IMR-90 (cell line): Measurements from ENCODE around the gene MAST1. TPM values are rescaled to one million over a fixed set of nuclear protein-coding genes. Genes with fewer than 3 reads are reported as not detected.

Experiments used
- ATAC-seq: fragments of 200-7000 bp; cut with Tn5 transposase; 2 replicates; pipeline ENCODE4 v1.9.1; 2020; ENCODE audit warnings: low read depth, mild to moderate bottlenecking, moderate library complexity
- BruUV-seq: library from RNA; stranded (reverse); fragments of 400-500 nt; replicated peaks from 2 replicates; lab custom pipeline; 2021; lab: Mats Ljungman, UMichigan
- CTCF ChIA-PET: fragments of 300-600 bp; formaldehyde crosslinking; extraction: SDS; loops from one replicate; lab custom pipeline; 2021; ENCODE audit warnings: antibody characterized with exemption; lab: Yijun Ruan, JAX
- POLR2A ChIA-PET: fragments of 300-600 bp; sonication (Branson Sonifier 250); formaldehyde crosslinking; loops from one replicate; lab custom pipeline; 2022; ENCODE audit warnings: antibody characterized with exemption; ENCODE audit not compliant: unreplicated experiment; lab: Charles Lee
- DNase-seq: peaks from one replicate; pipeline ENCODE4 v3.0.0; 2013
- H2AFZ ChIP-seq: replicated peaks from 2 replicates; pipeline ENCODE3; 2013; ENCODE audit warnings: low read length, mild to moderate bottlenecking; ENCODE audit not compliant: poor library complexity
- H2AK5ac ChIP-seq: 2 replicates; pipeline ENCODE4 v1.6.1; 2013; ENCODE audit warnings: low read depth, low read length, inconsistent platforms
- H2AK9ac ChIP-seq: replicated peaks from 2 replicates; pipeline ENCODE3; 2013; ENCODE audit warnings: mild to moderate bottlenecking, low read depth, low read length, moderate library complexity; ENCODE audit not compliant: poor library complexity
- H2BK120ac ChIP-seq: 2 replicates; pipeline ENCODE4 v1.6.1; 2013; ENCODE audit warnings: low read depth, low read length, inconsistent platforms
- H2BK15ac ChIP-seq: 3 replicates; pipeline ENCODE4 v1.6.1; 2013; ENCODE audit warnings: low read depth, low read length, inconsistent platforms
- H2BK20ac ChIP-seq: 2 replicates; pipeline ENCODE4 v1.6.1; 2013; ENCODE audit warnings: low read depth, mild to moderate bottlenecking, inconsistent platforms, low read length, moderate library complexity
- H2BK5ac ChIP-seq: 2 replicates; pipeline ENCODE4 v1.6.1; 2013; ENCODE audit warnings: mild to moderate bottlenecking, low read depth, low read length, inconsistent platforms; ENCODE audit not compliant: poor library complexity, severe bottlenecking
- H3K14ac ChIP-seq: replicated peaks from 2 replicates; pipeline ENCODE4 v1.6.1; 2013; ENCODE audit warnings: low read depth, low read length, inconsistent platforms
- H3K18ac ChIP-seq: 2 replicates; pipeline ENCODE4 v1.6.1; 2013; ENCODE audit warnings: low read depth, low read length, control low read depth
- H3K23ac ChIP-seq: 2 replicates; pipeline ENCODE4 v1.6.1; 2013; ENCODE audit warnings: low read depth, low read length, inconsistent platforms
- H3K27ac ChIP-seq: 2 replicates; pipeline ENCODE4 v1.5.1; 2013; ENCODE audit warnings: mild to moderate bottlenecking, control low read depth, low read length; ENCODE audit not compliant: insufficient read depth
- H3K27me3 ChIP-seq: 2 replicates; pipeline ENCODE4 v1.6.1; 2013; ENCODE audit warnings: low read length; ENCODE audit not compliant: control insufficient read depth, insufficient read depth
- H3K36me3 ChIP-seq: 2 replicates; pipeline ENCODE4 v1.6.1; 2013; ENCODE audit warnings: low read length, mixed read lengths; ENCODE audit not compliant: control insufficient read depth, insufficient read depth
- H3K4ac ChIP-seq: 2 replicates; pipeline ENCODE4 v1.6.1; 2013; ENCODE audit warnings: low read depth, low read length, inconsistent platforms
- H3K4me1 ChIP-seq: 2 replicates; pipeline ENCODE4 v1.6.1; 2013; ENCODE audit warnings: low read length, mixed read lengths; ENCODE audit not compliant: control insufficient read depth, insufficient read depth
- H3K4me2 ChIP-seq: 2 replicates; pipeline ENCODE4 v1.6.1; 2013; ENCODE audit warnings: low read depth, mild to moderate bottlenecking, control low read depth, low read length, moderate library complexity
- H3K4me3 ChIP-seq: 2 replicates; pipeline ENCODE4 v1.5.1; 2013; ENCODE audit warnings: low read depth, mild to moderate bottlenecking, control low read depth, low read length, moderate library complexity; ENCODE audit not compliant: insufficient read depth
- H3K56ac ChIP-seq: 2 replicates; pipeline ENCODE4 v1.6.1; 2013; ENCODE audit warnings: low read length, inconsistent platforms; ENCODE audit not compliant: insufficient read depth; ENCODE audit errors: extremely low read depth
- H3K79me1 ChIP-seq, 2 experiments: 2 replicates each; pipeline ENCODE4 v1.6.1; 2013; ENCODE audit warnings: low read length in 2 of 2, inconsistent platforms in 1 of 2, low read depth in 1 of 2
- H3K9ac ChIP-seq: 2 replicates; pipeline ENCODE4 v1.6.1; 2013; ENCODE audit warnings: low read depth, low read length, control low read depth
- H3K9me1 ChIP-seq: 2 replicates; pipeline ENCODE4 v1.6.1; 2013; ENCODE audit warnings: low read length, inconsistent platforms; ENCODE audit not compliant: insufficient read depth
- H3K9me3 ChIP-seq: 2 replicates; pipeline ENCODE4 v1.6.1; 2013; ENCODE audit warnings: low read length; ENCODE audit not compliant: control insufficient read depth, insufficient read depth
- H4K20me1 ChIP-seq: 2 replicates; pipeline ENCODE4 v1.6.1; 2013; ENCODE audit warnings: low read length, inconsistent platforms; ENCODE audit not compliant: insufficient read depth
- H4K5ac ChIP-seq: 2 replicates; pipeline ENCODE4 v1.6.1; 2013; ENCODE audit warnings: mild to moderate bottlenecking, low read depth, low read length, control low read depth
- H4K8ac ChIP-seq, 2 experiments: 2 replicates each; pipeline ENCODE4 v1.6.1; 2013; ENCODE audit warnings: low read depth in 2 of 2, low read length in 2 of 2, control low read depth in 1 of 2, inconsistent platforms in 1 of 2
- H4K91ac ChIP-seq: 2 replicates; pipeline ENCODE4 v1.6.1; 2013; ENCODE audit warnings: low read depth, low read length, inconsistent platforms; ENCODE audit not compliant: insufficient read depth
- BHLHE40 ChIP-seq: fragments of 150-350 bp; IDR thresholded peaks from 2 replicates; pipeline ENCODE4 v1.6.1; 2016; ENCODE audit warnings: mild to moderate bottlenecking, low read depth, low read length
- CEBPB ChIP-seq: IDR thresholded peaks from 2 replicates; pipeline ENCODE4 v1.6.1; 2012; ENCODE audit warnings: low read depth, low read length, improper control_type of control experiment
- CHD1 ChIP-seq: IDR thresholded peaks from 2 replicates; pipeline ENCODE4 v1.6.1; 2012; ENCODE audit warnings: low read depth, low read length, improper control_type of control experiment
- FOS ChIP-seq: fragments of 150-350 bp; IDR thresholded peaks from 2 replicates; pipeline ENCODE4 v1.6.1; 2016; ENCODE audit warnings: low read depth, low read length
- MAZ ChIP-seq: IDR thresholded peaks from 2 replicates; pipeline ENCODE4 v1.6.1; 2012; ENCODE audit warnings: low read depth, mild to moderate bottlenecking, low read length, improper control_type of control experiment, moderate library complexity, borderline replicate concordance
- MXI1 ChIP-seq: IDR thresholded peaks from 2 replicates; pipeline ENCODE4 v1.6.1; 2012; ENCODE audit warnings: low read depth, mild to moderate bottlenecking, low read length, moderate library complexity, borderline replicate concordance
- NFE2L2 ChIP-seq: fragments of 150-350 bp; IDR thresholded peaks from 2 replicates; pipeline ENCODE4 v1.6.1; 2016; ENCODE audit warnings: low read depth, mild to moderate bottlenecking, low read length
- POLR2A ChIP-seq: IDR thresholded peaks from 2 replicates; pipeline ENCODE4 v1.6.1; 2012; ENCODE audit warnings: mild to moderate bottlenecking, low read depth, low read length
- RCOR1 ChIP-seq: IDR thresholded peaks from 2 replicates; pipeline ENCODE4 v1.6.1; 2012; ENCODE audit warnings: mild to moderate bottlenecking, low read length, improper control_type of control experiment; ENCODE audit not compliant: insufficient replicate concordance
- RFX5 ChIP-seq: IDR thresholded peaks from 2 replicates; pipeline ENCODE4 v1.8.0; 2012; ENCODE audit warnings: low read depth, mild to moderate bottlenecking, low read length, moderate library complexity
- SMC3 ChIP-seq: fragments of 150-350 bp; IDR thresholded peaks from 2 replicates; pipeline ENCODE4 v1.6.1; 2016; ENCODE audit warnings: low read depth, mild to moderate bottlenecking, antibody characterized with exemption, low read length, moderate library complexity
- WGBS, 2 experiments: methylation state at CpG; one replicate each; pipeline versions ENCODE4 v1.1.5 to v1.1.7; 2013; ENCODE audit warnings: missing lambda C conversion rate in 2 of 2; ENCODE audit not compliant: insufficient read length in 1 of 2; ENCODE audit errors: extremely low coverage in 2 of 2; 5-methylcytosine and 5-hydroxymethylcytosine counted together
- dilution Hi-C: fragments of 300-500 bp; cut with HindIII; formaldehyde crosslinking; loops from one replicate; pipeline ENCODE4 v1.14.3; 2018; ENCODE audit warnings: low sequenced_read_pairs; ENCODE audit not compliant: unreplicated experiment
- in situ Hi-C: fragments of 300-500 bp; cut with MboI; formaldehyde crosslinking; loops from 3 replicates; pipeline ENCODE4 v1.14.3; 2019; ENCODE audit warnings: low sequenced_read_pairs, inconsistent platforms, mixed read lengths
- intact Hi-C: fragments of 100-400 bp; cut with micrococcal nuclease; formaldehyde crosslinking; loops from 2 replicates; pipeline ENCODE4 v1.10.0; 2022
- polyA plus RNA-seq, 3 experiments: library from polyadenylated mRNA; depleted of rRNA; stranded (reverse); fragments of >200 nt; gene quantifications; 2 replicates each; pipeline ENCODE4 v1.2.3, GENCODE V29; 2012; ENCODE audit warnings: low replicate concordance in 1 of 3
- total RNA-seq: library from RNA; depleted of rRNA; stranded (reverse); fragments of >200 nt; gene quantifications from 2 replicates; pipeline ENCODE4 v1.2.3, GENCODE V29; 2012
- TF ChIP-seq, protein P1 (sequence below): fragments of 150-350 bp; IDR thresholded peaks from 2 replicates; pipeline ENCODE4 v1.6.1; 2016; ENCODE audit warnings: low read depth, mild to moderate bottlenecking, low read length, moderate library complexity, borderline replicate concordance
- TF ChIP-seq, protein P2 (sequence below): fragments of 150-350 bp; IDR thresholded peaks from 2 replicates; pipeline ENCODE4 v1.6.1; 2017; ENCODE audit warnings: mild to moderate bottlenecking, antibody characterized with exemption, low read length, low read depth

Gene MAST1
- total and polyA plus RNA-seq, 2 of the 4 experiments (the other 2 are of a cell fraction): 0.56 to 1.1 TPM

DNA sequence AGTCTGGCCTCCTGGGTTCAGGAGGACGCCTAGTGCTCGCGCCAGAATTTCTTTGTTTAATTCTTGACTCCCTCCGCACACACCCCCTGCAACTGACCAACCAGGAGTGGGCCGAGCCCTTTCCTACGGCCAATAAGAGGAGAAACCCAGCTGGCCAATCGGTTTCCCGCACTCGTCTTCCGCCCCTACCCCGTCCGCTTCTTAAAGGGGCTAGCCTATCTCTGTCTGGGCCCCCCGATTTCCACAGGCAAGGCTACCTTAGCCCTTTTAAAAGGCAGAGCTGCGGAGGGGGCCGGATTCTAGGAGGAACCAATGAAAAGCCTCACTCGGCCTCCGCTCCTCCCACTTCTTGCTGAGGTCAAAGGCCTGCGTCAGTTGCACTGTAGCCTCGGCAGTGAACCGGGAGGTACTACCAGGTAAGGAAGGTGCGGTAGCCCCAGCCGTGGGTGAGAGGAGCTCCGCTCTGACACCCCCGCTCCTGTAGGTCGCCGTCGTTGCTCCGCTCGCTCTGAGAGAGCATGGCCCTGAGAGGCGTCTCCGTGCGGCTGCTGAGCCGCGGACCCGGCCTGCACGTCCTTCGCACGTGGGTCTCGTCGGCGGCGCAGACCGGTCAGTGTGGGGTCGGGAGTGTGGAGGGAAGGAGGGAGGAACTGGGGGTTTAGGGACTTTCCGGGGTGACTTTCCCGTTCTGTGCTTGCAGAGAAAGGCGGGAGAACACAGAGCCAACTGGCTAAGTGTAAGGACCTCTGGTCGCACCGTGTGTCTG, 52.7 kb downstream of the MAST1 start, which contains the start of gene GCDH (continued):
- TF ChIP-seq RFX5 (no peak), FOS (no peak)

DNA sequence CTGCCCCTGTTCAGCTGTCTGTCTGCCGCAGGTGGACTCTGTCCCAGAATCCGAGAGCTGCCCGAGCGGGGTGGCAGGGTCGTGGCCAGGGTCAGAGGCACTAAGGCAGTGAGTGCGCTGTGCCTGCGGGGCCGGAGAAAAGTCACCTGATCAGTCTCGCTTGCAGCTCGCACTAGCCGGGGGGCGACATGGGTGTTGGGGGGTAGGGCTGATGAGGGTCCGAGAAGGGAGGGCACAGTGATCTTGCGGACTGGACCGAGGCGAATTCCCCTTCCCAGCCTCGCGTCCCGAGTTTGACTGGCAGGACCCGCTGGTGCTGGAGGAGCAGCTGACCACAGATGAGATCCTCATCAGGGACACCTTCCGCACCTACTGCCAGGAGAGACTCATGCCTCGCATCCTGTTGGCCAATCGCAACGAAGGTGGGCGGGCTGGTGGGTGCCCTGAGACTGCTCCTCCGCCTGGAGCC, 53.3 kb downstream of the MAST1 start:
- Histone ChIP-seq H3K36me3 (peaks cover 14% of the 10 kb centered on the region), H3K4me3 (peak overlapping the region; percentile 78), H3K9me3 (no peaks in the 10 kb centered on the region), H2BK15ac (no peak overlapping the region), H3K18ac (no peak overlapping the region), H3K27ac (peak overlapping the region; percentile 3; the same call in 1 of the 2 replicates), H3K4me2 (peak overlapping the region; percentile 94), H2BK20ac (no peak overlapping the region), H2BK5ac (no peak overlapping the region), H3K4me1 (peaks cover 6% of the 10 kb centered on the region), H4K5ac (no peak overlapping the region), H4K91ac (no peak overlapping the region), H4K8ac (peak overlapping the region in 1 of 2 experiments; percentile 72; a peak in 1 of 4 replicates), H3K9ac (peak overlapping the region; percentile 44), H3K4ac (no peak overlapping the region), H2AK9ac (peak overlapping the region; percentile 70), H2AK5ac (no peak overlapping the region), H3K23ac (no peak overlapping the region), H3K14ac (no peak overlapping the region), H2BK120ac (no peak overlapping the region), H3K56ac (no peak overlapping the region), H3K27me3 (peaks cover 14% of the 10 kb centered on the region), H2AFZ (peak overlapping the region; percentile 98), H3K9me1 (no peaks in the 10 kb centered on the region), H3K79me1 (peaks cover 10 to 12% of the 10 kb centered on the region in 2 experiments; a peak in 3 of 4 replicates), H4K20me1 (no peaks in the 10 kb centered on the region)
- in situ Hi-C loops (no loop called here), dilution Hi-C loops (no loop called here), intact Hi-C loops (loop anchor here (2.0 kb wide), 1 partner anchor 73 kb away; no protein-coding TSS in a partner anchor)
- POLR2A ChIA-PET: no interaction called here
- DNase-seq: no peak
- ATAC-seq: no peak
- CTCF ChIA-PET: no interaction called here
- no TSS peak for BruUV-seq
- WGBS, 2 experiments: 0% methylated on average over 7 of the region's 26 CpGs; no CpG with 5 or more reads in 1 of the 2 experiments
- no peak for TF ChIP-seq RCOR1
- TF ChIP-seq SMC3: no peak
- TF ChIP-seq RFX5: no peak
- no peak for TF ChIP-seq MXI1
- TF ChIP-seq MAZ: no peak
- TF ChIP-seq, protein P1, sequence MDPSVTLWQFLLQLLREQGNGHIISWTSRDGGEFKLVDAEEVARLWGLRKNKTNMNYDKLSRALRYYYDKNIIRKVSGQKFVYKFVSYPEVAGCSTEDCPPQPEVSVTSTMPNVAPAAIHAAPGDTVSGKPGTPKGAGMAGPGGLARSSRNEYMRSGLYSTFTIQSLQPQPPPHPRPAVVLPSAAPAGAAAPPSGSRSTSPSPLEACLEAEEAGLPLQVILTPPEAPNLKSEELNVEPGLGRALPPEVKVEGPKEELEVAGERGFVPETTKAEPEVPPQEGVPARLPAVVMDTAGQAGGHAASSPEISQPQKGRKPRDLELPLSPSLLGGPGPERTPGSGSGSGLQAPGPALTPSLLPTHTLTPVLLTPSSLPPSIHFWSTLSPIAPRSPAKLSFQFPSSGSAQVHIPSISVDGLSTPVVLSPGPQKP: no peak
- no peak for TF ChIP-seq CEBPB
- TF ChIP-seq, protein P2, sequence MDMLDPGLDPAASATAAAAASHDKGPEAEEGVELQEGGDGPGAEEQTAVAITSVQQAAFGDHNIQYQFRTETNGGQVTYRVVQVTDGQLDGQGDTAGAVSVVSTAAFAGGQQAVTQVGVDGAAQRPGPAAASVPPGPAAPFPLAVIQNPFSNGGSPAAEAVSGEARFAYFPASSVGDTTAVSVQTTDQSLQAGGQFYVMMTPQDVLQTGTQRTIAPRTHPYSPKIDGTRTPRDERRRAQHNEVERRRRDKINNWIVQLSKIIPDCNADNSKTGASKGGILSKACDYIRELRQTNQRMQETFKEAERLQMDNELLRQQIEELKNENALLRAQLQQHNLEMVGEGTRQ: no peak
- no peak for TF ChIP-seq BHLHE40
- no peak for TF ChIP-seq POLR2A
- no peak for TF ChIP-seq NFE2L2
- TF ChIP-seq CHD1: no peak
